ENCODE results near the gene ROGDI.

Gene ROGDI

DNA sequence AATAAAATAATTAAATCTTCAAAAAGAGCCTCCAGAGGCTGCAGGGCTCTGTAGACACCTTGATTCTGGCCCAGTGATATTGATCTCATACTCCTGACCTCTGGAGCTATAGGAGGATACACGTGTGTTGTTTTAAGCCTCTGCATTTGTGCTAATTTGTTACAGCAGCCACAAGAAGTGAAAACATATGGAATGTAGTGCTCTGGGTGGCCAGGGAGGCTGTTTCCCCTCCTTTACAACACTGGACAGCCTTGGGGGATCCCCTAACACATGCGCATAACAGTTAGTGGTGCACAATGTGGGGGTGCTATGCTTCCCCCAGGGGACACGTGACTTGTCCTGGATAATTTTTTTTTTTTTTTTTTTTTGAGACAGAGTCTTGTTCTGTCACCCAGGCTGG is 30.8 kb downstream of the ROGDI start:
- TF ChIP-seq, protein P1, sequence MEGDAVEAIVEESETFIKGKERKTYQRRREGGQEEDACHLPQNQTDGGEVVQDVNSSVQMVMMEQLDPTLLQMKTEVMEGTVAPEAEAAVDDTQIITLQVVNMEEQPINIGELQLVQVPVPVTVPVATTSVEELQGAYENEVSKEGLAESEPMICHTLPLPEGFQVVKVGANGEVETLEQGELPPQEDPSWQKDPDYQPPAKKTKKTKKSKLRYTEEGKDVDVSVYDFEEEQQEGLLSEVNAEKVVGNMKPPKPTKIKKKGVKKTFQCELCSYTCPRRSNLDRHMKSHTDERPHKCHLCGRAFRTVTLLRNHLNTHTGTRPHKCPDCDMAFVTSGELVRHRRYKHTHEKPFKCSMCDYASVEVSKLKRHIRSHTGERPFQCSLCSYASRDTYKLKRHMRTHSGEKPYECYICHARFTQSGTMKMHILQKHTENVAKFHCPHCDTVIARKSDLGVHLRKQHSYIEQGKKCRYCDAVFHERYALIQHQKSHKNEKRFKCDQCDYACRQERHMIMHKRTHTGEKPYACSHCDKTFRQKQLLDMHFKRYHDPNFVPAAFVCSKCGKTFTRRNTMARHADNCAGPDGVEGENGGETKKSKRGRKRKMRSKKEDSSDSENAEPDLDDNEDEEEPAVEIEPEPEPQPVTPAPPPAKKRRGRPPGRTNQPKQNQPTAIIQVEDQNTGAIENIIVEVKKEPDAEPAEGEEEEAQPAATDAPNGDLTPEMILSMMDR (IDR thresholded peaks at IDR 0.05; ENCODE audit: extremely low read depth, missing control alignments) = no peak
- DNase-seq (ENCODE audit: low spot score) = no peak

DNA sequence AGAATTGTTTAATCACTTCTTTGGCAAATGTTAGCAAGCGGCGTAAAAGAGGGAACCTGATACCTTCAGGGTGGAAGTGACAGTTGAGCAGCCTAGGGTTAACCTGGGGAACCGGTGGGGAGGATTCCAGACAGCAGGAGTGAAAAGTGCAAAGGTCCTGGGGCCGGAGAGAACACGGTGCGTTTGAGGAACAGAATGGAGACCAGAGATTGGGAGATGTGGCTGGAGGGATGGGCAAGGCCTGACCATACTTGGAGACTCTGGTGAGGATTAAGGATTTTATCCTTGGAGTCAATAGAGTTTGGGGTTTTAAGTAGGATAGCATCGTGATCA is 33.2 kb downstream of the ROGDI start:
- DNase-seq (ENCODE audit: low spot score) = no peak
- TF ChIP-seq, protein P1 (IDR thresholded peaks at IDR 0.05; ENCODE audit: extremely low read depth, missing control alignments) = no peak

DNA sequence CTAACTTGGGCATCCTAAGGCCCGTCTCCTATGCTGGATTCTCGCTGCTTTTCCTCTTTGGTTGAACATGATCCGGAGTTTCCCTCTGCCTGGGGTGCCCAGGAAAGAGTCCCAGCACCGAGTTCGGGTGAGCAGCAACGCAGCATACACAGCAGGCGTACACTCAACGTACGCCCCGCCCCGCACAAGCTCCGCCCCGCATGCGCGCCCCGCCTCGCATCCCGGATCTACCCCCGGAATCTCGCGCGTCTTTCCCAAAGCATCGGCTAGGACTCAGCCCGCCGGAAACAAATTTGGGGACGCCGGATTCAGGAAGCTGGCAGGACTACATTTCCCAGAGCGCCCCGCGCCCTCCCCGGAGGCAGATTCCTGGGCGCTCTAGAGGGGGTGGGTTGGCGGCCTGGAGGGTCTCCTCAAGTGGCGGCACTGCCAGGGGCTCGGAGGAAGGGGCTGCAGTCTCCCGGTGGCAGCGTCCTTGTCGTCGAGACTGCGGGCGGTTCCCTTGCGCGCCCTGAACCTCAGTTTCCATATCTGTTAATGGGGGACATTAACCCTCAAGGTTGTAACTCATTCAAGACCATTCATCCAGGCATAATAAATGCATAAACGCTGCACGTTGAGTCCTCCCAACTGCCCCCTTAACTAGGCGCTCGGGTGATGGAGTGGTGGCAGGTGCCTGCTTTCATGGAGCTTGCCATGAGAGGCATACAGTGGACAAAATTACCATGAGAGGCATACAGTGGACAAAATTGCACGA is 33.7 kb downstream of the ROGDI start:
- TF ChIP-seq, protein P1 (IDR thresholded peaks at IDR 0.05; ENCODE audit: extremely low read depth, missing control alignments) = no peak
- peak; percentile 95 for DNase-seq (ENCODE audit: low spot score)

DNA sequence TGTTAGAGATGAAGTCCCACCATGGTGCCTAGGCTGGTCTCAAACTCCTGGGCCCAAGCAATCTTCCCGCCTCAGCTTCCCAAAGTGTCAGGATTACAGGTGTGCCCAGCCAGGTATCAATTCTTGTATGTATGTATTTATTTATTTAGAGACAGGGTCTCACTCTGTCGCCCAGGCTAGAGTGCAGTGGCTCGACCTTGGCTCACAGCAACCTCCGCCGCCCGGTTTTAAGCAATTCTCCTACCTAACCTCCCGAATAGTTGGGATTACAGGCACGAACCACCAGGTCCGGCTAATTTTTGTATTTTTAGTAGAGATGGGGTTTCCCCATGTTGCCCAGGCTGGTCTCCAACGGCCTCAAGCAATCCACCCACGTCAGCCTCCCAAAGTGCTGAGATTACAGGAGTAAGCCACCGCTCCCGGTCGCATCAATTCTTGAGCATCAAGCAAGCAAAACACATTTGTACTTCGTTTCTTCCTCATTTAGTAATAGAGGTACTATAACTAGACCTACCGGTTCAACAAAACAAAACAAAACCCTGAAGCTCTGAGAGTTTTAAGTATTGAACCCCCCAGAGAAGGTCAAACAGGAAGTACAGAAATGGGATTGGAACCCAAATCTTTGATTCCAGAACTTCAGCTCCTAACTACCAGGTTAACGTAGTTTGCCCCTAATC is 34.4 kb downstream of the ROGDI start:
- TF ChIP-seq, protein P1 (IDR thresholded peaks at IDR 0.05; ENCODE audit: extremely low read depth, missing control alignments) = no peak
- DNase-seq (ENCODE audit: low spot score) = no peak

DNA sequence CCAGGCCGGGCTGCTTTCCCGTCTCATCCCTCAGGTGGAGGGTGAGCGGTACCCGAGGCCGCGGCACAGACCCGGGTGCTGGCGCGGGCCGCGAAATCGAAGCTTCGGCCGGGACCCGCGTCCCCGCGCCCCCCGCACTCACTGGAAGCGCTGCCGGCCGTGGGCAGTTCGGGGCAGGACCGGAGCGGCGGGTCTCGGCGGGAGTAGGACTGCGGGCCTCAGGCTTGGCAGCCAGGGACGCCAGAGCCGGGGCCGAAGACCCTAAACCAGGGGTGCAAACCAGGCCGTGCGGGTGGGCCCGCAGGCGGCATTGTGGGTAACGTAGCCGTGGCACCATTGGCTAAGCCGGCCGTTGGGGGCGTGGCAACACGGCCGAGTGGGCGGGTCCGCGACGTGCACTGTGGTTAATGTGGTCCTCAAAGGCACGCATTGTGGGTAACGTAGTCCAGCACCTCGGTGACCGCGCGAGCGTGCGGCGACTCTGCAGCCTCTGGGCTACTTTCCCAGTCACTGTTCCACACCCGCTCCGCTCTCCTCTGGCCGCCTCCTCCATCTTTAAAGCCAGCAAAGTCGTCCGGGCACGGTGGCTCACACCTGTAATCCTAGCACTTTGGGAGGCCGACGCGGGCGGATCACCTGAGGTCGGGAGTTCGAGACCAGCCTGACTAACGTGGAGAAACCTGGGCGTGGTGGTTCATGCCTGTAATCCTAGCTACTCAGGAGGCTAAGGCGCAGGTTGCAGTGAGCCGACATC is 35.4 kb downstream of the ROGDI start, which contains the start of gene ZNF500:
Gene ZNF500, minus strand, starts transcription at position 288 of the 754 bp plus-strand sequence. CDS start 1,184 bp downstream, outside the sequence.
- TF ChIP-seq, protein P1 (IDR thresholded peaks at IDR 0.05; ENCODE audit: extremely low read depth, missing control alignments) = no peak
- DNase-seq (ENCODE audit: low spot score) = peak; percentile 98

DNA sequence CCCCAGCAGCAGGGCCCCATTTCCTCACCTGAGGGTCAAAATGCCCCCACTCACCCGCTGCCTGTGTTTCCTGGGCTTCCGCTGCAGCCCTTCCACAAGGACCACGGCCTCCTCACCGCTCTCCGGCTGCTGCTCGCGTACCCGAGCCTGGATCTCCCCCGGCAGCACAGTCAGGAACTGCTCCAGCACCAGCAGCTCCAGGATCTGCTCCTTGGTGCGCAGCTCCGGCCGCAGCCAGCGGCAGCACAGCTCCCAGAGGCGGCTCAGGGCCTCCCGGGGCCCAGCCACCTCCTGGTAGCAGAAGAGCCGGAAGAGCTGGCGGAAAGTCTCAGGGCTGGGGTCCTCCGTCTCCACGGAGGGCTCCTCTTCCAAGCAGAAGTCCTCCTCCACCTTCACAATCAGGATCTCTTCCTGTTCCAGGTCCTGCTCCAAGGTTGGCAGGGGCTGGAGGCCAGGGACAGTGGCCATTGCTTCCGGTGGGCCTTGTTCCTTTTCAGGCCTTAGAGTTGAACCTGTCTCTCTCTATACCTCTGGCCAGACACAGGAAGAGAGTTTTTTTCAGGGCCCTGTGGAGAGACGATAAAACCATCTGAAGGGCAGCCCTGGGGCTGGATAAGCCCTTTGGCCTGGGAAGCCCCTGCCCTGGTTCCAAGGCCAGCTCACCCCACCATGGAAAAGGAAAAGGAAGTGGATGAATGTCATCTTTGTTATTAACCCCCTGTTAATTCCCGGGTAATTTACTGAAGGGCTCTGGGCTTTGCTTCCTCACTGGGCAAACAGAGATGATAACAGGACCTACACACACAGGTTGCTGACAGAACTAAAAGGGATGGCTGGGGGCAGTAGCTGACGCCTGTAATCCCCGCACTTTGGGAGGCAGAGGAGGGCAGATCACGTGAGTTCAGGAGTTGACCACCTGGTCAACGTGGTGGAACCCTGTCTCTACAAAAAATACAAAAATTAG is 36.6 kb downstream of the ROGDI start:
- no peak for DNase-seq (ENCODE audit: low spot score)
- TF ChIP-seq, protein P1 (IDR thresholded peaks at IDR 0.05; ENCODE audit: extremely low read depth, missing control alignments) = no peak
